ENCODE measurements around the gene CLCN2.

CLCN2 gene

GRCh38 chr3:184305577-184305976 is 55.8 kb downstream of the CLCN2 start:
- Histone ChIP-seq H3K4me3 (ENCODE audit: severe bottlenecking) (no peak overlapping the region), H3K4me1 (ENCODE audit: insufficient read depth, poor library complexity, severe bottlenecking) (peaks cover 4% of the 10 kb centered on the region), H3K27me3 (ENCODE audit: insufficient read depth, poor library complexity, severe bottlenecking) (no peaks in the 10 kb centered on the region), H3K36me3 (ENCODE audit: low read depth) (peaks cover 93% of the 10 kb centered on the region), H3K27ac (ENCODE audit: poor library complexity, severe bottlenecking) (no peak overlapping the region), H3K9me3 (ENCODE audit: severe bottlenecking) (no peaks in the 10 kb centered on the region)
- peak; percentile 55 for TF ChIP-seq CTCF (IDR thresholded peaks at IDR 0.05; ENCODE audit: poor library complexity, severe bottlenecking)
- ATAC-seq (ENCODE audit: low read depth): peak; percentile 50; the same call in 1 of the 3 replicates
- no peak for DNase-seq (ENCODE audit: low spot score)

- Histone ChIP-seq H3K27ac (ENCODE audit: poor library complexity, severe bottlenecking) (peak overlapping the region; percentile 95), H3K9me3 (ENCODE audit: severe bottlenecking) (no peaks in the 10 kb centered on the region), H3K27me3 (ENCODE audit: insufficient read depth, poor library complexity, severe bottlenecking) (no peaks in the 10 kb centered on the region), H3K36me3 (ENCODE audit: low read depth) (peaks cover 53% of the 10 kb centered on the region), H3K4me1 (ENCODE audit: insufficient read depth, poor library complexity, severe bottlenecking) (peaks cover 6% of the 10 kb centered on the region), H3K4me3 (ENCODE audit: severe bottlenecking) (peak overlapping the region; percentile 69)
- DNase-seq (ENCODE audit: low spot score): no peak
- no peak for TF ChIP-seq CTCF (IDR thresholded peaks at IDR 0.05; ENCODE audit: poor library complexity, severe bottlenecking)
- ATAC-seq (ENCODE audit: low read depth): peak; percentile 61
Measured at GRCh38 chr3:184300378-184300720, 61.1 kb downstream of the CLCN2 start.

DNA sequence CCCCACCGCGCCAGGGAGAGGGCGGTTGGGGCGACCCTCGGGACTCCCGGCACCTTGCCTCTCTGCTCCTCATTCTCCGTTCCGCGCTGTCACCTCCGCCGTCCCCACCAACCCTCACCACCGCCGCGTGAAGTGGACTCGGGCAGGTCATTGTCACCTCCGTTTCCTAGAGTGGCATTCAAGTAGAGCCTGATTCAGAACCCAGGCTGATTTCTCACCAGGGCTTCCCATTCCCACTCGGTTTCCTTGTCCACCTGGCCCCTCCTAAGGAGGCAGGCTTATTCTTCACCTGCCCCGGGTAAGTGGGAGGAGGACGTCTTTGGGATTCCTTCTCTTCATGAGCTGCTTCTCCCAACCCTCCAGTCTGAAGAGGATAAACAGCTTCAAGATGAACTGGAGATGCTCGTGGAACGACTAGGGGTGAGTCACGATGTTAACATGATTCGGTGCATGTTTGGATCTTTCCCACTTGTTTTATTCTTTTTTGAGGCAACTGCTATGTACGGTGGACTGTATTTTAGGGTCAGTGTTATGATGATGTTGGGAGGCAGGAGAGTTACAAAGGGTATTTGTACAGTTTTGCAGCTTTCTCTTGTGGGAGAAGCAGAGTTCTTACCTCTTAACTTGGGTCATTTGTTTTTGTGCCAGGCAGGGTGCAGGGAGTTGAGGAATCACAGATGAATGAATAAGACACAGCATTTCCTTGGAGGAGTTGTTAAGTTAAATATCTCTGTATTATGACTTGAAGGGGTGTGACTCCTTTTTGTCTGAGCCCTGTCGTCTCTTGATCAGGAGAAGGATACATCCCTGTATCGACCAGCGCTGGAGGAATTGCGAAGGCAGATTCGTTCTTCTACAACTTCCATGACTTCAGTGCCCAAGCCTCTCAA is 61.7 kb downstream of the CLCN2 start:
- no peaks in the 10 kb centered on the region for H3K27me3 ChIP-seq (ENCODE audit: insufficient read depth, poor library complexity, severe bottlenecking)
- DNase-seq (ENCODE audit: low spot score) (no peak), ATAC-seq (ENCODE audit: low read depth) (peak; percentile 16)
- H3K9me3 ChIP-seq (ENCODE audit: severe bottlenecking): no peaks in the 10 kb centered on the region
- H3K4me1 ChIP-seq (ENCODE audit: insufficient read depth, poor library complexity, severe bottlenecking): peaks cover 6% of the 10 kb centered on the region
- peak overlapping the region; percentile 95 for H3K27ac ChIP-seq (ENCODE audit: poor library complexity, severe bottlenecking)
- H3K36me3 ChIP-seq (ENCODE audit: low read depth): peaks cover 47% of the 10 kb centered on the region
- peak overlapping the region; percentile 69 for H3K4me3 ChIP-seq (ENCODE audit: severe bottlenecking)
- TF ChIP-seq CTCF (IDR thresholded peaks at IDR 0.05; ENCODE audit: poor library complexity, severe bottlenecking): no peak

GRCh38 chr3:184298759-184299487 is 62.5 kb downstream of the CLCN2 start, which contains the start of gene PSMD2:
PSMD2 (plus strand) TSS chr3:184299241; CDS start chr3:184299267, 26 bp downstream.
- Histone ChIP-seq H3K9me3 (ENCODE audit: severe bottlenecking) (no peaks in the 10 kb centered on the region), H3K36me3 (ENCODE audit: low read depth) (peaks cover 39% of the 10 kb centered on the region), H3K4me3 (ENCODE audit: severe bottlenecking) (peak within 1 kb of the TSS; percentile 69), H3K27me3 (ENCODE audit: insufficient read depth, poor library complexity, severe bottlenecking) (no peaks in the 10 kb centered on the region), H3K4me1 (ENCODE audit: insufficient read depth, poor library complexity, severe bottlenecking) (peaks cover 6% of the 10 kb centered on the region), H3K27ac (ENCODE audit: poor library complexity, severe bottlenecking) (peak within 1 kb of the TSS; percentile 95)
- peak; percentile 97 for DNase-seq (ENCODE audit: low spot score)
- peak; percentile 92 for ATAC-seq (ENCODE audit: low read depth)
- no peak for TF ChIP-seq CTCF (IDR thresholded peaks at IDR 0.05; ENCODE audit: poor library complexity, severe bottlenecking)

All from RWPE2 (cell line).